ENCODE results near the gene HDAC5. TPM values are rescaled to one million over a fixed set of nuclear protein-coding genes. Genes with fewer than 3 reads are reported as not detected.

The HDAC5 gene
- total RNA-seq, 4 donors from 2014 or later: 78.1 to 152 (median 112) TPM

DNA sequence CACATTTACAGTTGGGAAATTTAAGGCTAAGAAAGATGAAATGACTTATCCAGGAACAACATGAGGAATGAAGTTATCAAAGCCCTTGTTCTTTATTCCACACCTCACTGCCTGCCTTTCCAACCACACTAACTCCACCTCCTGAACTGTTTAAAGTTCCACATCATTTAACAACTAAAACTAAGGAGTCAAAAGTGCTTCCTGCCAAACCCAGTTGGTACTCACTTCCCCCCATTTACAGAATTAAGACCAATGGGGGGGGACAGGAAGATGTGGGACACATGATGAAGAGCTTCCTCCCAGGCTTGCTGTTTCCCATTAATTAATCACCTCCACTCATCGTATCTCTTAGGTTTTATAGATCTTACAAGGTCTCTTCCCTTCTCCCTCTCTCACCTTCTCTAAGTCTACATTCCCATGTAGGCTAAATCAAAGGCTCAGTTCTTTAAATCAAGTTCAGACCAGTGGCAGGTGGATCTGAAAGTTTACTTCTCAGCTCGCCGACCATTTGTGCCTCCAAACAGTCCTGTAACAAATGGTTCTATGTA is 89.5 kb downstream of the HDAC5 start:
- H3K36me3 ChIP-seq: peaks cover 4 to 81% of the 10 kb centered on the region in 2 donors
- 86% methylated on average over 3 of the region's 3 CpGs; no CpG with 5 or more reads in 1 of the 2 donors for WGBS, 2 donors (ENCODE audit: low coverage in 1 of 2)
- ATAC-seq: no peak

DNA sequence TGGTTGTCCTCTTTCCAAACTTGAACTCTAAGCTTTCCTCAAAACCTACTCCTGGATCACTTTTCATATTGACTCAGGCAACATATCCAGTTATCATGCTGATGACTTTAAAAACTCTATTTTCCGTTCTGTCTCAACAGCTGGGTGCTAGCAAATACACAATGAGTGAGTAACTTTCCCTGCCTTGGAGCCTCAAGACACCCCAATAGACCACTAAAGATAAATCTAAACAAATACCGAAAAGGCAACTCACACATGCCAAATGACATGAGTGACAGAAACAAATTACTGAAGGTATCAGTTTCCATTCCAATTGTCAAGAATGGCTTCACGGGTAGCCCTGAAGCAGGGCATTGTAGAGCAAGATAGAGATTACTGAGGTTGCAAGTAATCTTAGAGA is 93.0 kb downstream of the HDAC5 start:
- Histone ChIP-seq H3K4me1 (no peaks in the 10 kb centered on the region), H3K36me3 (peaks cover 0 to 66% of the 10 kb centered on the region in 2 donors), H3K4me3 (no peak overlapping the region), H3K27ac (no peak overlapping the region), H3K27me3 (no peaks in the 10 kb centered on the region), H3K9me3 (no peaks in the 10 kb centered on the region)
- WGBS, 2 donors (ENCODE audit: low coverage in 1 of 2): 78 to 85% methylated on average over 3 of the region's 3 CpGs
- TF ChIP-seq, protein P1, sequence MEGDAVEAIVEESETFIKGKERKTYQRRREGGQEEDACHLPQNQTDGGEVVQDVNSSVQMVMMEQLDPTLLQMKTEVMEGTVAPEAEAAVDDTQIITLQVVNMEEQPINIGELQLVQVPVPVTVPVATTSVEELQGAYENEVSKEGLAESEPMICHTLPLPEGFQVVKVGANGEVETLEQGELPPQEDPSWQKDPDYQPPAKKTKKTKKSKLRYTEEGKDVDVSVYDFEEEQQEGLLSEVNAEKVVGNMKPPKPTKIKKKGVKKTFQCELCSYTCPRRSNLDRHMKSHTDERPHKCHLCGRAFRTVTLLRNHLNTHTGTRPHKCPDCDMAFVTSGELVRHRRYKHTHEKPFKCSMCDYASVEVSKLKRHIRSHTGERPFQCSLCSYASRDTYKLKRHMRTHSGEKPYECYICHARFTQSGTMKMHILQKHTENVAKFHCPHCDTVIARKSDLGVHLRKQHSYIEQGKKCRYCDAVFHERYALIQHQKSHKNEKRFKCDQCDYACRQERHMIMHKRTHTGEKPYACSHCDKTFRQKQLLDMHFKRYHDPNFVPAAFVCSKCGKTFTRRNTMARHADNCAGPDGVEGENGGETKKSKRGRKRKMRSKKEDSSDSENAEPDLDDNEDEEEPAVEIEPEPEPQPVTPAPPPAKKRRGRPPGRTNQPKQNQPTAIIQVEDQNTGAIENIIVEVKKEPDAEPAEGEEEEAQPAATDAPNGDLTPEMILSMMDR (IDR thresholded peaks at IDR 0.05): no peak
- TF ChIP-seq POLR2A (IDR thresholded peaks at IDR 0.05): no peak
- no peak for TF ChIP-seq EP300 (IDR thresholded peaks at IDR 0.05)
- TF ChIP-seq POLR2AphosphoS5 (IDR thresholded peaks at IDR 0.05): no peak
- no peak for ATAC-seq

More for the DNA sequence above, 89.5 kb downstream of the HDAC5 start:
- Histone ChIP-seq H3K27ac (no peak overlapping the region), H3K9me3 (no peaks in the 10 kb centered on the region), H3K27me3 (no peaks in the 10 kb centered on the region), H3K4me1 (peaks cover 0 to 5% (median 0%) of the 10 kb centered on the region in 3 donors), H3K4me3 (no peak overlapping the region)
- no peak for TF ChIP-seq EP300 (IDR thresholded peaks at IDR 0.05)
- no peak for TF ChIP-seq POLR2A (IDR thresholded peaks at IDR 0.05)
- TF ChIP-seq POLR2AphosphoS5 (IDR thresholded peaks at IDR 0.05): no peak
- TF ChIP-seq, protein P1 (IDR thresholded peaks at IDR 0.05): no peak

DNA sequence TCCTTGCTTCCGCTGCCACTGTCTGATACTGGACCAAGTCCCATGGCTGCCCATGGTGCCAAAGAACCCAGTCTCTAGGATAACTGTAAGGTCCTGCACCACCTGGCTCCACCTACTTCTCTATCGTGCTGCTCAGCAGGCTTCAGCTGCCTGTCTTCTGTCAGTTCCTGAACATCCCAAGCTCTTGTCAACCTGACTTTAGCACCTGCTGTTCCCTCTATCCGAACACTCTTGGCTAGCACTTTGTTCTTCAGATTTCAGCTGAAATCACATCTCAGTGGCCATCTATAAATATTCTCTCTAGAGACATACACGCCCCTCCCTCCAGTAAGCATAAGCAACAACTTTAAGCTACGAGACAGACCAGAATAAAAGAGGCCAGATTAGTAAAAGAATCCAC is 93.7 kb downstream of the HDAC5 start:
- no peak overlapping the region for H3K4me3 ChIP-seq
- ATAC-seq: no peak
- H3K4me1 ChIP-seq: no peaks in the 10 kb centered on the region
- H3K27ac ChIP-seq: no peak overlapping the region
- H3K36me3 ChIP-seq: peaks cover 0 to 74% of the 10 kb centered on the region in 2 donors
- H3K27me3 ChIP-seq: no peaks in the 10 kb centered on the region
- H3K9me3 ChIP-seq: no peaks in the 10 kb centered on the region
- 76 to 81% methylated on average over 3 of the region's 5 CpGs for WGBS, 2 donors (ENCODE audit: low coverage in 1 of 2)
- TF ChIP-seq POLR2A (IDR thresholded peaks at IDR 0.05): no peak
- TF ChIP-seq, protein P1 (IDR thresholded peaks at IDR 0.05): no peak
- TF ChIP-seq POLR2AphosphoS5 (IDR thresholded peaks at IDR 0.05): no peak
- TF ChIP-seq EP300 (IDR thresholded peaks at IDR 0.05): no peak

Small RNAs within 50 kb of the gene (small RNA-seq; reads per million reads assigned to genes)
- 0 reads per million in 4 donors for gene RNU6-131P

Other genes with a start within 250 kb of the HDAC5 start
- gene MPP2, start 216.1 kb downstream of the HDAC5 start, total RNA-seq: 10 to 100 TPM in 3 of 4 donors, 1 to 10 TPM in 1; 6.3 to 20.9 (median 15.1) TPM
- gene PPY, start 181.2 kb downstream of the HDAC5 start, total RNA-seq: not detected
- not detected for gene PYY, start 169.7 kb downstream of the HDAC5 start, total RNA-seq
- gene NAGS, start 119.0 kb downstream of the HDAC5 start, total RNA-seq: 1 to 10 TPM in 2 of 4 donors, under 1 TPM in 2; 0.62 to 3.0 (median 1.0) TPM
- gene TMEM101, start 108.7 kb downstream of the HDAC5 start, total RNA-seq: 10 to 100 TPM; 27.6 to 39.8 (median 33.6) TPM
- 10 to 100 TPM; 33.3 to 53.0 (median 41.1) TPM for gene LSM12, start 57.0 kb downstream of the HDAC5 start, total RNA-seq
- gene G6PC3, start 52.9 kb downstream of the HDAC5 start, total RNA-seq: 10 to 100 TPM; 22.1 to 27.5 (median 26.2) TPM
- 1 to 10 TPM in 2 of 4 donors, under 1 TPM in 1, not detected in 1; 0.81 to 1.5 (median 1.3) TPM for gene HROB, start 18.3 kb upstream of the HDAC5 start, total RNA-seq
- gene ASB16, start 47.1 kb upstream of the HDAC5 start, total RNA-seq: 1 to 10 TPM; 1.8 to 6.9 (median 3.9) TPM
- 10 to 100 TPM; 28.3 to 36.1 (median 29.8) TPM for gene TMUB2, start 63.3 kb upstream of the HDAC5 start, total RNA-seq
- 10 to 100 TPM; 33.2 to 63.0 (median 49.0) TPM for gene ATXN7L3, start 76.2 kb upstream of the HDAC5 start, total RNA-seq
- gene UBTF, start 96.0 kb upstream of the HDAC5 start, total RNA-seq: 10 to 100 TPM; 55.6 to 85.5 (median 60.4) TPM
- under 1 TPM in 3 of 4 donors, not detected in 1; 0.08 to 0.54 (median 0.45) TPM for gene SLC4A1, start 144.5 kb upstream of the HDAC5 start, total RNA-seq
- gene RUNDC3A, start 185.0 kb upstream of the HDAC5 start, total RNA-seq: 1 to 10 TPM in 1 of 4 donors, under 1 TPM in 2, not detected in 1; 0.54 to 1.5 (median 0.69) TPM
- 10 to 100 TPM; 36.2 to 61.8 (median 49.2) TPM for gene SLC25A39, start 201.2 kb upstream of the HDAC5 start, total RNA-seq
- 100 to 1,000 TPM; 108 to 237 (median 182) TPM for gene GRN, start 221.7 kb upstream of the HDAC5 start, total RNA-seq
- gene FAM171A2, start 240.2 kb upstream of the HDAC5 start, total RNA-seq: 1 to 10 TPM in 2 of 4 donors, under 1 TPM in 1, not detected in 1; 0.50 to 3.0 (median 2.3) TPM